NCI-H82 (cell line): Measurements from ENCODE around the gene KLHL20.
"Not testable (repeated sequence)": the region's sequence is repeated elsewhere in the genome, so short reads cannot be mapped to it uniquely, and the experiment has no call there.

Experiments used
- DNase-seq: peaks from one replicate; lab custom pipeline; 2025; lab: John Stamatoyannopoulos, UW

Gene KLHL20

GRCh38 chr1:173714759-173715537 is at the start of gene KLHL20:
Gene KLHL20 (plus strand): TSS chr1:173714981. CDS start chr1:173716044, 1,063 bp downstream.
- peak; percentile 96 for DNase-seq

- no peak for DNase-seq
Measured at GRCh38 chr1:173666646-173667045, 48.1 kb upstream of the KLHL20 start.

GRCh38 chr1:173669491-173669941 is 45.3 kb upstream of the KLHL20 start, which contains the start of gene ANKRD45:
Gene ANKRD45 (minus strand): TSS chr1:173669851. CDS start chr1:173659418, 10,433 bp downstream.
- peak; percentile 41 for DNase-seq

GRCh38 chr1:173674496-173674895 is 40.3 kb upstream of the KLHL20 start:
- not testable (repeated sequence) for DNase-seq

- not testable (repeated sequence) for DNase-seq
Measured at GRCh38 chr1:173680152-173680551, 34.6 kb upstream of the KLHL20 start.

GRCh38 chr1:173682184-173682583 is 32.6 kb upstream of the KLHL20 start:
- DNase-seq, result no peak

GRCh38 chr1:173683838-173684237 is 30.9 kb upstream of the KLHL20 start:
- not testable (repeated sequence) for DNase-seq

GRCh38 chr1:173685121-173685520 is 29.7 kb upstream of the KLHL20 start:
- DNase-seq, result not testable (repeated sequence)

GRCh38 chr1:173688300-173688699 is 26.5 kb upstream of the KLHL20 start:
- DNase-seq, result no peak

GRCh38 chr1:173693238-173693637 is 21.5 kb upstream of the KLHL20 start:
- DNase-seq, result no peak

GRCh38 chr1:173701299-173701698 is 13.5 kb upstream of the KLHL20 start:
- not testable (repeated sequence) for DNase-seq

GRCh38 chr1:173702736-173703135 is 12.0 kb upstream of the KLHL20 start:
- DNase-seq, result no peak

GRCh38 chr1:173705117-173705516 is 9.7 kb upstream of the KLHL20 start:
- no peak for DNase-seq

GRCh38 chr1:173708787-173709186 is 6.0 kb upstream of the KLHL20 start:
- DNase-seq, result no peak

GRCh38 chr1:173714441-173714758 is 381 bp upstream of the KLHL20 start:
- no peak for DNase-seq

- no peak for DNase-seq
Measured at GRCh38 chr1:173715538-173715844, 710 bp downstream of the KLHL20 start.

- no peak for DNase-seq
Measured at GRCh38 chr1:173717238-173717637, 2.5 kb downstream of the KLHL20 start.

GRCh38 chr1:173731331-173731730 is 16.6 kb downstream of the KLHL20 start:
- not testable (repeated sequence) for DNase-seq

GRCh38 chr1:173733912-173734311 is 19.1 kb downstream of the KLHL20 start:
- no peak for DNase-seq

GRCh38 chr1:173736104-173736503 is 21.3 kb downstream of the KLHL20 start:
- DNase-seq, result not testable (repeated sequence)

GRCh38 chr1:173742203-173742886 is 27.6 kb downstream of the KLHL20 start:
- DNase-seq, result no peak

GRCh38 chr1:173744651-173745050 is 29.9 kb downstream of the KLHL20 start:
- no peak for DNase-seq

GRCh38 chr1:173749137-173749536 is 34.4 kb downstream of the KLHL20 start:
- no peak for DNase-seq
